GM12864 (cell line): ENCODE data around the gene MAP4K4.
A peak's percentile ranks its signal among the peaks of the same experiment; 100 is the strongest.
"Not testable (repeated sequence)": the region's sequence is repeated elsewhere in the genome, so short reads cannot be mapped to it uniquely, and the experiment has no call there.

Source experiments
- DNase-seq: peaks from one replicate; pipeline ENCODE4 v3.0.0-alpha.2; 2011; ENCODE audit warnings: low read depth
- H3K4me3 ChIP-seq: 2 replicates; pipeline ENCODE4 v1.5.1; 2011; ENCODE audit warnings: mild to moderate bottlenecking, low read depth, low read length, control low read depth
- CTCF ChIP-seq: IDR thresholded peaks from 2 replicates; pipeline ENCODE4 v1.5.1; 2011; ENCODE audit warnings: low read depth, mild to moderate bottlenecking, moderate library complexity, low read length, control low read depth, inconsistent platforms; ENCODE audit errors: missing control alignments

The MAP4K4 gene

GRCh38 chr2:101766871-101767739 is 69.6 kb downstream of the MAP4K4 start:
- DNase-seq = no peak
- no peak overlapping the region for H3K4me3 ChIP-seq
- no peak for TF ChIP-seq CTCF

- DNase-seq = no peak
- no peak for TF ChIP-seq CTCF
- H3K4me3 ChIP-seq = no peak overlapping the region
Observed at GRCh38 chr2:101768556-101769220, 71.2 kb downstream of the MAP4K4 start.

GRCh38 chr2:101769726-101770125 is 72.2 kb downstream of the MAP4K4 start:
- H3K4me3 ChIP-seq, DNase-seq: not testable (repeated sequence)

- TF ChIP-seq CTCF = peak; percentile 57
- DNase-seq = no peak
- H3K4me3 ChIP-seq = no peak overlapping the region
Observed at GRCh38 chr2:101770726-101771125, 73.2 kb downstream of the MAP4K4 start.

- no peak overlapping the region for H3K4me3 ChIP-seq
- no peak for DNase-seq
- TF ChIP-seq CTCF = no peak
Observed at GRCh38 chr2:101771227-101771902, 73.9 kb downstream of the MAP4K4 start.

GRCh38 chr2:101771910-101772321 is 74.4 kb downstream of the MAP4K4 start:
- no peak overlapping the region for H3K4me3 ChIP-seq
- no peak for TF ChIP-seq CTCF
- no peak for DNase-seq

- DNase-seq = no peak
- TF ChIP-seq CTCF = no peak
- H3K4me3 ChIP-seq = no peak overlapping the region
Observed at GRCh38 chr2:101773137-101773536, 75.6 kb downstream of the MAP4K4 start.

GRCh38 chr2:101773961-101774360 is 76.5 kb downstream of the MAP4K4 start:
- H3K4me3 ChIP-seq, DNase-seq: not testable (repeated sequence)
